ENCODE measurements around the gene ATP4B.

Gene ATP4B

GRCh38 chr13:113656831-113657671 is 947 bp downstream of the ATP4B start:
- no peak for DNase-seq (ENCODE audit: low read depth in 4 of 4, low spot score in 1 of 4)

DNA sequence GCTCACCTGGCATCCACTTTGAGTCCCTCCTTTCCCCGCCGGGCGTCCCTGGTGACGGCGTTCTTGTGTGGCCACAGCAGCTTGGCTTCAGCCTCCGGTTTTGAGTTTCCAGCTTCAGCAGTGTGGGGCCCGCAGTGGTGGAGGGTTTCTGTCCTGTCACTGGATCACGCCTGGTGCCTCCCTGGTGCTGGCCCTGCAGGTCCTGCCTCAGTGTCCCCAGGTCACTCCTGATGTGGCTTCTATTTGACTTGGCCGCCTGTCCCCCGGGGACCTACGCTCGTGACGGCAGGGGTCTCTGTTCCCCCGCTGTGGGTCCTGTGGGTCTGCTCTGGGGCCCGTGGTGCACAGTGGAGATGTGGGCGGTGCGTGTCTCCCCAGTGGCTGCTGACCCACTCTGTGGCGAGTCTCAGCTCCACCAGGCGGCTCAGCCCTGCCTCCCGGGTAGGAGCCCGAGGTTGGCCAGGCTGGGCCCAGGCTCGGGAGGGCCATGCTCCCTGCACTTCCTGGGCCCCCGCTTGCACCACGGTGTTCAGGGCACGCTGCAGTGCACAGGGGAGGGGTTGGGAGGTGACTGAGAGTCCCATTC is 1.9 kb downstream of the ATP4B start:
- DNase-seq (ENCODE audit: low read depth in 4 of 4, low spot score in 1 of 4) = no peak

DNA sequence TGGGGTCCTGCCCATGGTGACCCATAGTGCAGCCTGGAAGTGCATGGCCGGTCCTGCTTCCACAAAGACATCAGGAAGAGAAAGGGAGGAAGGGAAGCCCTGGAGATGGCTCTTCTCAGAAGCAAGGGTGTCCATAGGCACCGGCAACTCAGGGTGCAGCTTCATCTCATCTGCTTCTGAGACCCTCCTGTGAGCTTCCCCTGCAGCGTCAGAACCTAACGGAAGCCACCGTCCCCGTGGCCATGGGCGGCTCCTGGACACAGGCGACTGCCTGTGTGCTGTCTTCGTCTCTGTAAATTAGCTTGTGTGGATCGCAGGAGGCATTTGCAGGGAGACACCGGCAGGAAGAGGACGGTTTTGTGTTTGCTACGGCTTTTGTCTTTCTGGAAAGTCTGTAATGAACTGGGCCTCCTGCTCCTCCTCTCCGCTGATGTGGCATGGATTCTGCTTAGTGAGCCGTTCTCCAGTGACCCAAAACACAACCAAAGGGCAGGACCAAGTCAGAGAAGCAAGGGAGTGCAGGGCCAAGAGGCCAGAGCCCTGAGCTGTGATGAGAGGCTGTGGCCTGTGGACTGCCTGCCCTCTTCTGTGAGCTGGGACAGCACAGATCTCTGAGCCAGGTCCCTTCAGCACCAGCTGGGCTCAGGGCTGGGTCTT is 2.5 kb downstream of the ATP4B start:
- no peak for DNase-seq (ENCODE audit: low read depth in 4 of 4, low spot score in 1 of 4)

DNA sequence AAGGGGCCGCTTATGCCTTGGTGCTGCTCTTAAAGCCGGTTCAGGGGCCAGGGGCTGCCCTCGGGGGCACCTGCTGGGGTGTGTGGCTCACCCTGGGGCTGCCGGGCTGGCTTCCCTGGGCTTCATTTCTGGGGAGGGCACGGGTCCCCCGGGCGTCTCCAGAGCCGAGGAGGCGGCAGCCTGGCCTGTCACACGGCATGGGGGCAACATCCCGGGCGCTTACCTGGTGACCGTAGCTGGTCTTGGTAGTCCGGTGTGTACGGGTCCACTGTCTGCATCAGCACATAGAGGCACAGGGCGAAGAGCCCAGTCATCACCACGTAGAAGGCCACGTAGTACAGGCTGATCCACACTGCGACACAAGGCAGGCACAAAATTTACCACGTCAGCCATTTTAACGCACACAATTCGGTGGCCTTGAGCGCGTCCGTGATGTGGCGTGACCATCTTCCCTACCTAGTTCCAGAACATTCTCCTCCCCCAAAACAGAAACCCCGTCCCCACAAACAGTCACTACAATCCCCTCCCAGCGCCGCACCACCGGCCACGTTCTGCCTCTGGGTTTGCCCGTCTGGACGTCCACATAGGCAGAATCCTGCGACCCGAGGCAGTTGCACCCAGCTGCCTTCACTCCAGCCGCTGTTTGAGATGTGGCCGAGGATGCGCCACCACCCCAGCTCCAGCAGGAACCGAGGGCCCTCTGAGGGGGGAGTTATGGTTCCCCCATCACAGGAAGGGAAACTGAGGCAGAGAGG is 3.2 kb downstream of the ATP4B start:
- no peak for DNase-seq (ENCODE audit: low read depth in 4 of 4, low spot score in 1 of 4)

- no peak for DNase-seq (ENCODE audit: low read depth in 4 of 4, low spot score in 1 of 4)
These were observed 3.8 kb downstream of the ATP4B start for GRCh38 chr13:113654175-113654560.

DNA sequence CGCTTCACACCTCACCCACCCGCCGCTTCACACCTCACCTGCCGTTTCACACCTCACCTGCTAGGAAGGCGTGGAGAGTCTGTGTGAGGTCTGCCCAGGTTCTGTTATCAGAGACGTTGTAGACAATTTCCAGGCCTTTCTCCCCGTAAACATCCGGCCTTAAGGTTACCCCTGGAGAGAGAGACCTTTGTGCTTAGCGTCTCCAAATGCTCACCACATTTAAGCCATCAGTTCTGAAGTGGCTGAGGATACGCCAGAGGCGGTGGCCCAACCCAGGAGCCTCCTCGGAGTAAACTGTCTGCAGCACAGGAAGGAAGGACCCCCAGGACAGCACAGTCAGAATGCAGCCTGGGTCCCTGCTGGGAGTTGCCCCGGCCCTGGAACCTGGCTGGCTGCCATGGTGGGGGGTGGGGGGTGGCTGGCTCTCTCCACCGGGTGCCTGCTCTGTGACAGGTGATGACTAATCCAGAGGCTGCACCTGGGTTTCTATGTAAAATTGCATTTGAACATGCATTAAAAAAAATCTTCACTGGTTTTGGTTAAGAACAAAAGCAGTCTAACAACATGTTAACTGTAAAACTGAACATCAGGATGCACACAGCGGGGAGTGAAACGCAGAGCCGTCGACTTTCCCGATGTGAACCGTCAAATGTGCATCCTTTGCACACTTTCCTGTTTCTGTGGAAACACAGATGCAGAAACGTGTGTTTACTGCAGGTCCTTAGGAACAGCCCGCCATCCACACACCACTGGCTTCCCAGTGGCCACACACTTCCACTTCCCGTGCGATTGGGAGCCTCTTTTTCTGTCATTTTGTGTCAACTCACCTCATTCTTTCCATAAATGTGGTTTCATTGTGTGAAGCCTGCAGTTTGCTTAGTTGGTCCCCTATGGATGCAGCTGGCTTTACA is 4.5 kb downstream of the ATP4B start:
- DNase-seq (ENCODE audit: low read depth in 4 of 4, low spot score in 1 of 4) = no peak

DNA sequence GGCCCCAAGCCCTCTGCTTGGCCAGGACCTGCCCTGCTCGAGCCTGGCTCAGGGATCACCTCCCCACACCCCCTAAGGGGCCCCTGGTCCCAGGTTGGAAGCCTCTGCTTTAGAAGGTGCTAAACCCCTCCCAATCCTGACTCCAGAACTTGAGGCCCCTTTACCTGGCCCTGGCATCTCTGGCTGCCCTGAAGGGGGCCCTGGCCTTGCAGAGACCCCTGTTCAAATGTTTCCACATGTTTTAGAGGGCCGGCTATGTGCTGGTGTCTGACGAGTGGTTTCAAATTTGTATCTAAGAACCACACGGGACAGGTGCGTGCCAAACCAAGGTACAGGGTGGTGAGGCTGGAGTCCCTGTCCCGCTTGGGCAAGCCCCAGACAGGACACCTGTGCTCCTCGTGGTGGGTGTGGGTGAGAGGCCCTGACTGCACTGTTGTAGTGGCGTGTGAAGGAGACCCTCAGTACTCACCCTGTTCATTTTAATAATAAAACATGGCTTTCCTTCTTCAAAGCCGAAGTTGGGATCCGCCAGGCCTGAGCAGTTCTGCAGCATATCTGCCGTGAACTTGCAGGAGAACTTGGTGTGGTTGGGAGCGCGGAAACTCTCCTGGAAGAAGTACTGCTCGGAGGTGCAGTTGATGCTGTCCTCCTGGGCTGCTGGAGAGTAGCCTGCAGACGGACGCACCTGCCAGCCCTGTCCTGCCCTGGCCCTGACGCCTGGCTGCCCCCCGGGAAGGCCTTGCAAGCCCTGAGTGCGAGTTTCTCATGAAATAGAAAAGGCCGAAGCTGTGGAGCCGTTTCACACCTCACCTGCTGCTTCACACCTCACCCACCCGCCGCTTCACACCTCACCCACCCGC is 5.4 kb downstream of the ATP4B start:
- DNase-seq (ENCODE audit: low read depth in 4 of 4, low spot score in 1 of 4) = no peak

DNA sequence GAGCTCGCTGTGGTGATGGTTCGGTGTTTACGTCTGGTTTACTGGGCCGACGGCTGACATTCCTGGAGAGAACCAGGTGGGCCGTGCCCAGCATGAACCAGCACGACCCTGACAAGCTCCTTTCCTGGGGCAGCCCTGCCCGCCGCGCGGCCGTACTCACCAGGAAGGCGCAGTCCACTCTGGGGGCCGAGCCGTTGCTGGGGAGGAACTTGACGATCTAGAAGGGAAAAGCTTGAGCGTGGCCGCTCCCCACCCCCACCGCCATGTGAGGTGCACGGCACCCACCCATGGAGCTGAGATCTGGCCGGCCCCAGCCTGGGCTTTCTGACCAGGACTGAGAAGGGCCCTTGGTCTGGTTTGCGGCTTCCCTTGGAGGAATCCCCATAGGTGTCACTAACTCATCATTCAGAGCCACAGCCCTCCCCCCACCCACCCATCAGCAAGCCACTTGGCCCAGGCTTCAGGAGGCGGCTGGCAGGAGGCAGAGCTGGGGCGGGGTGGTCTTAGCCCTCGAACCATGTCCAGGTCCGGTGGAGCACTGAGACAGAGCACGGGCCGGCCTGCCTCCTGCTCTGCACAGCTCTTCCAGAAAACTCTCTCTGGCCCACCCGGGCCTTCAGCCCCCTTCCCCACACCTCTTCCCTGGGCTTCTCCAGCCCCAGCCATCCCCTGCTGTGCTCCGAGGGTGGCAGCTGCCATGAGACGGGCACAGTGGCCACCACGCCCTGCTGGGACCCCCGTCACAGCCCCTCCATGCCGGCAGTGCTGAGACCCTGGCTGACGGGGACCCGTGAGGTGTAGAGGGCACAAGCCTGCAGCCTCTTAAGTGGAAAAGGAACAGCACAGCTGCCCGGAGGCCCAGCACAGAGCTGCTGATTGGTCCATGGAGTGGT is 6.2 kb downstream of the ATP4B start:
- no peak for DNase-seq (ENCODE audit: low read depth in 4 of 4, low spot score in 1 of 4)

GRCh38 chr13:113650731-113651148 is 7.3 kb downstream of the ATP4B start:
- no peak for DNase-seq (ENCODE audit: low read depth in 4 of 4, low spot score in 1 of 4)

DNA sequence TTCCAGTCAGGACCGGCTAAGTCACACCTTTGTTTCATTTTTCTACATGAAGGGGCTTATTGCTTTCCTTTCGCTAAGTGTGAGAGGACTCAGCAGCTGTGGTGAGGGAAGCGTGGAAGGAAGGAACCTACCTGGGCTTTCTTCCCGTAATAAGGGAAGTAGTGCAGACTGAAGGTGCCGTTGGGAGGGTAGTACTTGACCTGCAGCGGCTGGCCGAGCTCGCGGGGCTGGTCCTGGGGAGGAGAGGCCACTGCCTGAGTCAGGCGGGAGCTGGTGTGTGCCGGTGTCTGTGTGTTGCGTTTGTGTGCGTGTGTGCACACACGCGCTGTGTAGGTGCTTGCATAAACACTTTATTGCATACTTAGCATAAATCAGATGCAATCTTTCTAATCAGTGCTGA is 7.7 kb downstream of the ATP4B start:
- no peak for DNase-seq (ENCODE audit: low read depth in 4 of 4, low spot score in 1 of 4)

- no peak for DNase-seq (ENCODE audit: low read depth in 4 of 4, low spot score in 1 of 4)
These were observed 8.8 kb downstream of the ATP4B start for GRCh38 chr13:113649212-113649611.

DNA sequence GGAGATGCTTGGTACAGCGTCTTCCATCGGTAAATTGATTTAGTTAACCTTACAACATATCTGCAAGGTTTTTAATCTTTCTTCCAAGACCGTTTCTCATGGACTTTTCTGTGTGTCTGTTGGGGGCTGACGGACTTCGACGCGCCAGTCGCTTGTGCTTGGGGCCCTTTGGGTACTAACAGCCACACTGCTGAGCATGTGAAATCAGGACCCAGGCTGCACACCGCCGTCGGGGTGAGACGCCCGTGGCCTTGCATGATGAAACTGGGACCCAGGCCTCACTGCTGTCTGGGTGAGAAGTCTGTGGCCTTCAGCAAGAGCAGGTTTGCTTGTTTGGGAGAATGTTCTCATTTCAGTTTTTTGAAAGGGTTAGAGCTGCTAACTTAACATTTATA is 9.8 kb downstream of the ATP4B start:
- no peak for DNase-seq (ENCODE audit: low read depth in 4 of 4, low spot score in 1 of 4)

- no peak for DNase-seq (ENCODE audit: low read depth in 4 of 4, low spot score in 1 of 4)
These were observed 10.4 kb downstream of the ATP4B start for GRCh38 chr13:113647351-113648215.

- DNase-seq (ENCODE audit: low read depth in 4 of 4, low spot score in 1 of 4) = no peak
These were observed 11.1 kb downstream of the ATP4B start for GRCh38 chr13:113646921-113647340.

- DNase-seq (ENCODE audit: low read depth in 4 of 4, low spot score in 1 of 4) = no peak
These were observed 11.6 kb downstream of the ATP4B start for GRCh38 chr13:113646376-113646775.

DNA sequence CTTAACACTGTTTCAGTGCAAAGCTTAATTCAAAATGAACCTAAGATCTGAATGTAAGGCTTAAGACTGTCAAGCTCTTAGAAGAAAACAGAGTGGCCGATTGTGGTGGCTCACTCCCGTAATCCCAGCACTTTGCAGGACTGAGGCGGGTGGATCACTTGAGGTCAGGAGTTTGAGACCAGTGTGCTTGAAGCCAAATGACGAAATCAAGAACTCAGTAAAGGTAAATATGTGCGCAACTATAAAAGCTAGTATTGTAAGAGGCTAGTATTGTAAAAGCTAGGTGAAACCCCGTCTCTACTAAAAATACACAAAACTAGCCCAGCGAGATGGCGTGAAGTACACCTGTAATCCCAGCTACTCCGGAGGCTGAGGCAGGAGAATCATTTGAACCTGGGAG is 12.7 kb downstream of the ATP4B start:
- no peak for DNase-seq (ENCODE audit: low read depth in 4 of 4, low spot score in 1 of 4)

DNA sequence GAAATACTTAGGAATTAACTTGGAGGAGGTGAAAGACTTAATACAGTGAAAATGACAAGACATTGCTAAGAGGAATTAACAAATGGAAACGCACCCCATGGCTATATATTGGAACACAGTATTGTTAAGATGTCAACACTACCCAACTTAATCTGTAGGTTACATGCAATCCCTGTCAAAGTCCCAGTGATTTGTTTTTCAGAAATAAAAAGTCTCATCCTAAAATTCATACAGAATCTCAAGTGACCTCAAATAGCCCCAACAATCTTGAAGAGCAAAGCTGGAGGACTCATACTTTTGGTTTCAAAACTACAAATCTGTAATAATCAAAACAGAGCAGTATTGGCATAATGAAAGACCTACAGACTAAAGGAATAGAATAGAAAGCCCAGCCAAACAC is 13.2 kb downstream of the ATP4B start:
- DNase-seq (ENCODE audit: low read depth in 4 of 4, low spot score in 1 of 4) = no peak

DNA sequence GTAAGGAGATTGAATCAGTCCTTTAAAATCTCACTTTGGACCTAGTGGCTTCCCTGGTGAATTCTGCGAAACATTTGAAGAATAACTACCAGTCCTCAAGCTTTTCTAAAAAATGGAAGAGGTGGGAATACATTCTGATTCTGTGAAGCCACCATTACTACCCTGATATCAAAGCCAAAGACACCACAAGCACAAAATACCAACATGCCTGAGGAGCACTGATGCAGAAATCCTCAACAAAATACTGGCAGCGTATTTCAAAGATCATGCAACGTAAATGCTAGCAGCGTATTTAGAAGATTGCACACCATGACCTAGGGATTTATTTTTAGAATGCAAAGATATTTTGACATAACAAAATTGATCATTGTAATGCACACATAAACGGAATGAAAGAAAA is 14.4 kb downstream of the ATP4B start:
- DNase-seq (ENCODE audit: low read depth in 4 of 4, low spot score in 1 of 4) = no peak
